ENCODE results near the gene TMEM39B. TPM values are rescaled to one million over a fixed set of nuclear protein-coding genes. Genes with fewer than 3 reads are reported as not detected.

TMEM39B gene
- total RNA-seq, 1 experiment from 2014 or later: 22.8 TPM

DNA sequence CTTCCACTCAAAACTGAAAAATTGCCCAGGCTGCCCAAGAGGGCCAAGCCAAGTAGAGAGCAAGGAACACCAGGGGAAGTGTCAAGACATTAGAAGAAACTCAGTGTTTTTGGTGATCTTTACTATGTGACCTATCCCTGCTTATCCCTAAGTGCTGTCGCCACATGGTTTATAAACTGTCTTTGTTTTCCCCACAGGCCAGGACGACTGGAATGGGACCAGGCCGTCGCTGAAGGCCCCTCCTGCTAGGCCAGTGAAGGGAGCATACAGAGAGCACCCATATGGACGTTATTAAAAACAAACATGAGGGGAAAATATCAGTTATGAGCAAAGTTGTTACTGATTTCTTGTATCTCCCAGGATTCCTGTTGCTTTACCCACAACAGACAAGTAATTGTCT is 30.4 kb upstream of the TMEM39B start:
- no peak for TF ChIP-seq POLR2A (IDR thresholded peaks at IDR 0.05; ENCODE audit: borderline replicate concordance, extremely low read depth, insufficient read depth, insufficient read length)
- no peak for TF ChIP-seq CBX3 (IDR thresholded peaks at IDR 0.05; ENCODE audit: low read depth)
- no peak for TF ChIP-seq ZNF274 (IDR thresholded peaks at IDR 0.05; ENCODE audit: low read depth, low read length)
- no peak for TF ChIP-seq ZFX (IDR thresholded peaks at IDR 0.05)
- TF ChIP-seq CEBPB (IDR thresholded peaks at IDR 0.05; ENCODE audit: low read depth): no peak
- TF ChIP-seq, protein P1, sequence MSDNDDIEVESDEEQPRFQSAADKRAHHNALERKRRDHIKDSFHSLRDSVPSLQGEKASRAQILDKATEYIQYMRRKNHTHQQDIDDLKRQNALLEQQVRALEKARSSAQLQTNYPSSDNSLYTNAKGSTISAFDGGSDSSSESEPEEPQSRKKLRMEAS (IDR thresholded peaks at IDR 0.05): no peak
- TF ChIP-seq SRF (IDR thresholded peaks at IDR 0.05; ENCODE audit: low read depth): no peak
- TF ChIP-seq JUND (IDR thresholded peaks at IDR 0.05): no peak
- TF ChIP-seq TCF7L2 (IDR thresholded peaks at IDR 0.05; ENCODE audit: borderline replicate concordance, extremely low read depth, insufficient read depth, insufficient read length): no peak
- TF ChIP-seq EZH2 (IDR thresholded peaks at IDR 0.05): no peak
- no peak for TF ChIP-seq RAD21 (IDR thresholded peaks at IDR 0.05; ENCODE audit: low read depth)
- TF ChIP-seq POLR2AphosphoS5 (IDR thresholded peaks at IDR 0.05; ENCODE audit: low read depth, low read length): no peak
- TF ChIP-seq, protein P2, sequence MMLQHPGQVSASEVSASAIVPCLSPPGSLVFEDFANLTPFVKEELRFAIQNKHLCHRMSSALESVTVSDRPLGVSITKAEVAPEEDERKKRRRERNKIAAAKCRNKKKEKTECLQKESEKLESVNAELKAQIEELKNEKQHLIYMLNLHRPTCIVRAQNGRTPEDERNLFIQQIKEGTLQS (IDR thresholded peaks at IDR 0.05): no peak
- TF ChIP-seq, protein P3, sequence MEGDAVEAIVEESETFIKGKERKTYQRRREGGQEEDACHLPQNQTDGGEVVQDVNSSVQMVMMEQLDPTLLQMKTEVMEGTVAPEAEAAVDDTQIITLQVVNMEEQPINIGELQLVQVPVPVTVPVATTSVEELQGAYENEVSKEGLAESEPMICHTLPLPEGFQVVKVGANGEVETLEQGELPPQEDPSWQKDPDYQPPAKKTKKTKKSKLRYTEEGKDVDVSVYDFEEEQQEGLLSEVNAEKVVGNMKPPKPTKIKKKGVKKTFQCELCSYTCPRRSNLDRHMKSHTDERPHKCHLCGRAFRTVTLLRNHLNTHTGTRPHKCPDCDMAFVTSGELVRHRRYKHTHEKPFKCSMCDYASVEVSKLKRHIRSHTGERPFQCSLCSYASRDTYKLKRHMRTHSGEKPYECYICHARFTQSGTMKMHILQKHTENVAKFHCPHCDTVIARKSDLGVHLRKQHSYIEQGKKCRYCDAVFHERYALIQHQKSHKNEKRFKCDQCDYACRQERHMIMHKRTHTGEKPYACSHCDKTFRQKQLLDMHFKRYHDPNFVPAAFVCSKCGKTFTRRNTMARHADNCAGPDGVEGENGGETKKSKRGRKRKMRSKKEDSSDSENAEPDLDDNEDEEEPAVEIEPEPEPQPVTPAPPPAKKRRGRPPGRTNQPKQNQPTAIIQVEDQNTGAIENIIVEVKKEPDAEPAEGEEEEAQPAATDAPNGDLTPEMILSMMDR (IDR thresholded peaks at IDR 0.05 in 2 of 3, conservative IDR thresholded peaks at IDR 0.05 in 1 of 3; ENCODE audit: borderline replicate concordance in 1 of 3, insufficient read depth in 1 of 3, low read depth in 2 of 3, low read length in 2 of 3): no peak
- no peak for TF ChIP-seq SIN3A (IDR thresholded peaks at IDR 0.05; ENCODE audit: low read depth)
- no peak for TF ChIP-seq EZH2phosphoT487 (IDR thresholded peaks at IDR 0.05; ENCODE audit: borderline replicate concordance)
- TF ChIP-seq, protein P4, sequence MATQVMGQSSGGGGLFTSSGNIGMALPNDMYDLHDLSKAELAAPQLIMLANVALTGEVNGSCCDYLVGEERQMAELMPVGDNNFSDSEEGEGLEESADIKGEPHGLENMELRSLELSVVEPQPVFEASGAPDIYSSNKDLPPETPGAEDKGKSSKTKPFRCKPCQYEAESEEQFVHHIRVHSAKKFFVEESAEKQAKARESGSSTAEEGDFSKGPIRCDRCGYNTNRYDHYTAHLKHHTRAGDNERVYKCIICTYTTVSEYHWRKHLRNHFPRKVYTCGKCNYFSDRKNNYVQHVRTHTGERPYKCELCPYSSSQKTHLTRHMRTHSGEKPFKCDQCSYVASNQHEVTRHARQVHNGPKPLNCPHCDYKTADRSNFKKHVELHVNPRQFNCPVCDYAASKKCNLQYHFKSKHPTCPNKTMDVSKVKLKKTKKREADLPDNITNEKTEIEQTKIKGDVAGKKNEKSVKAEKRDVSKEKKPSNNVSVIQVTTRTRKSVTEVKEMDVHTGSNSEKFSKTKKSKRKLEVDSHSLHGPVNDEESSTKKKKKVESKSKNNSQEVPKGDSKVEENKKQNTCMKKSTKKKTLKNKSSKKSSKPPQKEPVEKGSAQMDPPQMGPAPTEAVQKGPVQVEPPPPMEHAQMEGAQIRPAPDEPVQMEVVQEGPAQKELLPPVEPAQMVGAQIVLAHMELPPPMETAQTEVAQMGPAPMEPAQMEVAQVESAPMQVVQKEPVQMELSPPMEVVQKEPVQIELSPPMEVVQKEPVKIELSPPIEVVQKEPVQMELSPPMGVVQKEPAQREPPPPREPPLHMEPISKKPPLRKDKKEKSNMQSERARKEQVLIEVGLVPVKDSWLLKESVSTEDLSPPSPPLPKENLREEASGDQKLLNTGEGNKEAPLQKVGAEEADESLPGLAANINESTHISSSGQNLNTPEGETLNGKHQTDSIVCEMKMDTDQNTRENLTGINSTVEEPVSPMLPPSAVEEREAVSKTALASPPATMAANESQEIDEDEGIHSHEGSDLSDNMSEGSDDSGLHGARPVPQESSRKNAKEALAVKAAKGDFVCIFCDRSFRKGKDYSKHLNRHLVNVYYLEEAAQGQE (IDR thresholded peaks at IDR 0.05; ENCODE audit: low read depth): no peak
- TF ChIP-seq FOSL1 (IDR thresholded peaks at IDR 0.05; ENCODE audit: low read depth): no peak
- TF ChIP-seq SP1 (IDR thresholded peaks at IDR 0.05; ENCODE audit: low read depth): no peak
- Histone ChIP-seq H3K79me2 (ENCODE audit: insufficient read depth, low read length) (peaks cover 59% of the 10 kb centered on the region), H4K20me1 (ENCODE audit: insufficient read depth) (peaks cover 3% of the 10 kb centered on the region; the same call in 1 of the 2 replicates), H3K9ac (ENCODE audit: low read length) (no peak overlapping the region), H3K9me2 (ENCODE audit: insufficient read depth) (no peaks in the 10 kb centered on the region), H3K36me3 (ENCODE audit: control insufficient read depth in 1 of 2, insufficient read depth in 2 of 2, low read length in 2 of 2) (peaks cover 72 to 80% of the 10 kb centered on the region in 2 experiments), H3K9me3 (ENCODE audit: control insufficient read depth in 1 of 2, insufficient read depth in 1 of 2, low read depth in 1 of 2, low read length in 2 of 2) (no peaks in the 10 kb centered on the region), H3K4me1 (ENCODE audit: control insufficient read depth in 1 of 2, insufficient read depth in 2 of 2, low read length in 2 of 2) (no peaks in the 10 kb centered on the region), H3K4me2 (ENCODE audit: low read length) (no peak overlapping the region), H3K27me3 (ENCODE audit: insufficient read depth, low read length) (no peaks in the 10 kb centered on the region), H3K27ac (ENCODE audit: low read depth, low read length) (no peak overlapping the region), H3K4me3 (replicated peaks in 1 of 2; ENCODE audit: low read depth in 1 of 2, low read length in 2 of 2) (no peak overlapping the region), H2AFZ (ENCODE audit: low read depth, low read length, poor library complexity, severe bottlenecking) (no peak overlapping the region)
- no TSS peak for BruUV-seq (replicated peaks)
- ChIA-PET POLR2A (no interaction called here), CTCF (no interaction called here), RAD21 (ENCODE audit: low non-redundant PET in 1 of 2, low total read pairs in 2 of 2, uncharacterized antibody in 2 of 2, unreplicated experiment in 2 of 2) (no interaction called here)
- ATAC-seq: no peak
- DNase-seq (ENCODE audit: low read depth, low spot score): no peak
- intact Hi-C loops (cut with micrococcal nuclease): no loop called here

Data from HCT116 (cell line).